Calu3 (cell line): ENCODE data around the gene SYNPR. TPM values are rescaled to one million over a fixed set of nuclear protein-coding genes. Genes with fewer than 3 reads are reported as not detected.

Source experiments
- BruUV-seq: library from RNA; stranded (reverse); fragments of 400-500 nt; replicated peaks from 2 replicates; lab custom pipeline; 2021; lab: Mats Ljungman, UMichigan
- CTCF ChIA-PET: fragments of 300-600 bp; sonication (Branson Sonifier 250); formaldehyde crosslinking; loops from one replicate; lab custom pipeline; 2022; ENCODE audit warnings: antibody characterized with exemption; lab: Charles Lee
- DNase-seq: peaks from one replicate; pipeline ENCODE4 v3.0.0; 2022
- H3K27ac Mint-ChIP-seq: one replicate; pipeline ENCODE4 v1.8.0; 2022; ENCODE audit warnings: mixed read lengths; ENCODE audit not compliant: unreplicated experiment
- H3K27me3 Mint-ChIP-seq: one replicate; pipeline ENCODE4 v1.8.0; 2022; ENCODE audit warnings: mixed read lengths; ENCODE audit not compliant: unreplicated experiment
- H3K36me3 Mint-ChIP-seq: one replicate; pipeline ENCODE4 v1.8.0; 2022; ENCODE audit warnings: mild to moderate bottlenecking, moderate library complexity, mixed read lengths; ENCODE audit not compliant: insufficient read depth, unreplicated experiment
- H3K4me1 Mint-ChIP-seq: one replicate; pipeline ENCODE4 v1.8.0; 2022; ENCODE audit warnings: mild to moderate bottlenecking, low read depth, mixed read lengths; ENCODE audit not compliant: unreplicated experiment
- H3K4me3 Mint-ChIP-seq: one replicate; pipeline ENCODE4 v1.8.0; 2022; ENCODE audit warnings: mild to moderate bottlenecking, low read depth, moderate library complexity, mixed read lengths; ENCODE audit not compliant: unreplicated experiment
- H3K9me3 Mint-ChIP-seq: one replicate; pipeline ENCODE4 v1.8.0; 2022; ENCODE audit warnings: low read depth, mixed read lengths; ENCODE audit not compliant: unreplicated experiment
- CTCF ChIP-seq: fragments of 200-600 bp; IDR thresholded peaks from one replicate; pipeline ENCODE4 v1.8.0; 2022; ENCODE audit warnings: antibody characterized with exemption; ENCODE audit not compliant: unreplicated experiment
- intact Hi-C: fragments of 100-400 bp; cut with micrococcal nuclease; formaldehyde crosslinking; loops from one replicate; pipeline ENCODE4 v1.10.0; 2022; ENCODE audit not compliant: unreplicated experiment
- total RNA-seq: library from RNA; stranded (reverse); gene quantifications from 2 replicates; pipeline ENCODE4 v1.2.3, GENCODE V29; 2022

Gene SYNPR
- total RNA-seq, 1 experiment from 2014 or later, result 0.90 TPM

GRCh38 chr3:63353383-63353782 is 75.3 kb downstream of the SYNPR start:
- Mint-ChIP-seq H3K27ac (no peak overlapping the region), H3K36me3 (no peaks in the 10 kb centered on the region), H3K27me3 (peaks cover 23% of the 10 kb centered on the region), H3K9me3 (no peaks in the 10 kb centered on the region), H3K4me1 (peaks cover 9% of the 10 kb centered on the region), H3K4me3 (no peak overlapping the region)
- DNase-seq, result no peak
- TF ChIP-seq CTCF, result no peak
- CTCF ChIA-PET, result no interaction called here
- intact Hi-C loops, result loop anchor here (5.0 kb wide), 2 partner anchors 439 to 639 kb away; no protein-coding TSS in a partner anchor
- no TSS peak for BruUV-seq

GRCh38 chr3:63354160-63354559 is 76.1 kb downstream of the SYNPR start:
- peaks cover 23% of the 10 kb centered on the region for H3K27me3 Mint-ChIP-seq
- intact Hi-C loops, result loop anchor here (5.0 kb wide), 2 partner anchors 438 to 638 kb away; no protein-coding TSS in a partner anchor
- H3K4me3 Mint-ChIP-seq, result no peak overlapping the region
- DNase-seq, result no peak
- H3K4me1 Mint-ChIP-seq, result peaks cover 8% of the 10 kb centered on the region
- TF ChIP-seq CTCF, result no peak
- H3K27ac Mint-ChIP-seq, result no peak overlapping the region
- no peaks in the 10 kb centered on the region for H3K36me3 Mint-ChIP-seq
- H3K9me3 Mint-ChIP-seq, result no peaks in the 10 kb centered on the region
- CTCF ChIA-PET, result no interaction called here
- BruUV-seq, result no TSS peak

GRCh38 chr3:63355809-63356208 is 77.7 kb downstream of the SYNPR start:
- H3K27me3 Mint-ChIP-seq, result peaks cover 37% of the 10 kb centered on the region
- DNase-seq, result no peak
- BruUV-seq, result no TSS peak
- CTCF ChIA-PET, result no interaction called here
- H3K27ac Mint-ChIP-seq, result no peak overlapping the region
- intact Hi-C loops, result no loop called here
- no peak overlapping the region for H3K4me3 Mint-ChIP-seq
- no peak for TF ChIP-seq CTCF
- H3K36me3 Mint-ChIP-seq, result no peaks in the 10 kb centered on the region
- H3K9me3 Mint-ChIP-seq, result no peaks in the 10 kb centered on the region
- H3K4me1 Mint-ChIP-seq, result no peaks in the 10 kb centered on the region

- DNase-seq, result peak; percentile 24
- CTCF ChIA-PET, result interaction anchor here (0.9 to 1.0 kb wide), 2 partner anchors 298 to 340 kb away, joined by 3 to 11 read pairs; no protein-coding TSS in a partner anchor
- no peaks in the 10 kb centered on the region for H3K36me3 Mint-ChIP-seq
Measured at GRCh38 chr3:63364495-63364894, 86.4 kb downstream of the SYNPR start.

More at GRCh38 chr3:63364495-63364894, 86.4 kb downstream of the SYNPR start:
- no TSS peak for BruUV-seq
- Mint-ChIP-seq H3K9me3 (no peaks in the 10 kb centered on the region), H3K27ac (no peak overlapping the region), H3K27me3 (peaks cover 28% of the 10 kb centered on the region), H3K4me1 (peaks cover 8% of the 10 kb centered on the region), H3K4me3 (no peak overlapping the region)
- TF ChIP-seq CTCF, result no peak
- intact Hi-C loops, result loop anchor here (2.0 kb wide), 1 partner anchor 298 kb away; no protein-coding TSS in a partner anchor
